HEK293T (cell line): ENCODE measurements around the gene CD79B.
"Not testable (repeated sequence)": the region's sequence is repeated elsewhere in the genome, so short reads cannot be mapped to it uniquely, and the experiment has no call there.

ENCODE experiments used
- CTCF ChIA-PET: fragments of 350-600 bp; formaldehyde crosslinking; extraction: SDS; loops from one replicate; lab custom pipeline; 2021; ENCODE audit warnings: antibody characterized with exemption, inconsistent platforms; lab: Yijun Ruan, JAX
- POLR2A ChIA-PET: fragments of 350-600 bp; formaldehyde crosslinking; extraction: SDS; loops from one replicate; lab custom pipeline; 2020; ENCODE audit warnings: antibody characterized with exemption, inconsistent platforms; lab: Yijun Ruan, JAX
- DNase-seq: peaks from one replicate; pipeline ENCODE4 v3.0.0; 2012; ENCODE audit warnings: mixed read lengths; ENCODE audit errors: extremely low spot score
- ARNT ChIP-seq: fragments of 450-650 bp; IDR thresholded peaks from 2 replicates; pipeline ENCODE4 v1.6.1; 2017; ENCODE audit warnings: mild to moderate bottlenecking
- BHLHE40 ChIP-seq: fragments of 450-650 bp; IDR thresholded peaks from 2 replicates; pipeline ENCODE4 v1.6.1; 2016; ENCODE audit warnings: mild to moderate bottlenecking, moderate library complexity, borderline replicate concordance
- CTBP1 ChIP-seq: fragments of 450-650 bp; IDR thresholded peaks from 2 replicates; pipeline ENCODE4 v1.6.1; 2016; ENCODE audit warnings: borderline replicate concordance
- ELF4 ChIP-seq: fragments of 450-650 bp; IDR thresholded peaks from 2 replicates; pipeline ENCODE4 v1.6.1; 2017; ENCODE audit warnings: antibody characterized with exemption
- FOXA1 ChIP-seq: fragments of 450-650 bp; IDR thresholded peaks from 2 replicates; pipeline ENCODE4 v1.6.1; 2016; ENCODE audit warnings: mild to moderate bottlenecking
- FOXK2 ChIP-seq: fragments of 450-650 bp; IDR thresholded peaks from 2 replicates; pipeline ENCODE4 v1.6.1; 2016; ENCODE audit warnings: mild to moderate bottlenecking
- FOXM1 ChIP-seq: fragments of 450-650 bp; IDR thresholded peaks from 2 replicates; pipeline ENCODE4 v1.6.1; 2017; ENCODE audit warnings: mild to moderate bottlenecking, borderline replicate concordance
- HDGF ChIP-seq: fragments of 450-650 bp; IDR thresholded peaks from 2 replicates; pipeline ENCODE4 v1.6.1; 2017; ENCODE audit warnings: antibody characterized with exemption, borderline replicate concordance
- L3MBTL2 ChIP-seq: fragments of 450-650 bp; conservative IDR thresholded peaks from 2 replicates; pipeline ENCODE4 v1.6.1; 2016; ENCODE audit warnings: mild to moderate bottlenecking
- LEF1 ChIP-seq: fragments of 450-650 bp; IDR thresholded peaks from 2 replicates; pipeline ENCODE4 v1.6.1; 2017; ENCODE audit warnings: mild to moderate bottlenecking, borderline replicate concordance
- NFRKB ChIP-seq: fragments of 450-650 bp; IDR thresholded peaks from 2 replicates; pipeline ENCODE4 v1.6.1; 2016; ENCODE audit warnings: mild to moderate bottlenecking, moderate library complexity
- PKNOX1 ChIP-seq: fragments of 450-650 bp; IDR thresholded peaks from 2 replicates; pipeline ENCODE4 v1.6.1; 2016
- SP1 ChIP-seq: fragments of 450-650 bp; IDR thresholded peaks from 2 replicates; pipeline ENCODE4 v1.6.1; 2017
- SUZ12 ChIP-seq: fragments of 450-650 bp; IDR thresholded peaks from 2 replicates; pipeline ENCODE4 v1.6.1; 2016; ENCODE audit warnings: mild to moderate bottlenecking
- TARDBP ChIP-seq: fragments of 450-650 bp; IDR thresholded peaks from 2 replicates; pipeline ENCODE4 v1.6.1; 2016
- ZNF384 ChIP-seq: fragments of 450-650 bp; IDR thresholded peaks from 2 replicates; pipeline ENCODE4 v1.6.1; 2016

CD79B gene

GRCh38 chr17:63928966-63929695, 3.0 kb downstream of the CD79B start:
- CTCF ChIA-PET = interaction anchor here (0.6 to 2.9 kb wide), 4 partner anchors 10 to 204 kb away, joined by 3 to 17 read pairs (median 7); partner anchors contain the start of gene GH1
- DNase-seq = no peak
- POLR2A ChIA-PET = no interaction called here
- TF ChIP-seq SP1 (no peak), CTBP1 (no peak), ARNT (no peak), TARDBP (no peak), BHLHE40 (no peak), PKNOX1 (no peak), SUZ12 (no peak), HDGF (no peak), L3MBTL2 (no peak), ZNF384 (no peak), ELF4 (no peak), FOXK2 (no peak), NFRKB (no peak), FOXM1 (no peak), LEF1 (no peak), FOXA1 (no peak)

GRCh38 chr17:63928172-63928666, 3.9 kb downstream of the CD79B start:
- no peak for DNase-seq
- CTCF ChIA-PET = interaction anchor here (0.6 to 2.9 kb wide), 2 partner anchors 9 to 50 kb away, joined by 3 to 17 read pairs; partner anchors contain the start of gene GH1
- POLR2A ChIA-PET = no interaction called here
- TF ChIP-seq FOXM1 = no peak
- TF ChIP-seq ARNT = no peak
- no peak for TF ChIP-seq ZNF384
- no peak for TF ChIP-seq TARDBP
- no peak for TF ChIP-seq SUZ12

- DNase-seq = no peak
- ChIA-PET CTCF (interaction anchor here (2.9 kb wide), 1 partner anchor 8 kb away, joined by 17 read pairs; the partner anchor contains the start of gene GH1), POLR2A (no interaction called here)
- TF ChIP-seq FOXK2 = no peak
- TF ChIP-seq LEF1 = no peak
- no peak for TF ChIP-seq SUZ12
- no peak for TF ChIP-seq ARNT
- no peak for TF ChIP-seq NFRKB
- no peak for TF ChIP-seq ELF4
Observed at GRCh38 chr17:63927464-63928171, 4.5 kb downstream of the CD79B start.

- CTCF ChIA-PET = no interaction called here
- POLR2A ChIA-PET = no interaction called here
- no peak for DNase-seq
Observed at GRCh38 chr17:63926164-63926563, 6.0 kb downstream of the CD79B start.

GRCh38 chr17:63925615-63926014, 6.5 kb downstream of the CD79B start:
- CTCF ChIA-PET = no interaction called here
- no peak for DNase-seq
- TF ChIP-seq FOXK2 (no peak), SP1 (no peak), HDGF (no peak), ARNT (no peak), PKNOX1 (no peak), ELF4 (no peak), L3MBTL2 (no peak), CTBP1 (no peak), TARDBP (no peak), NFRKB (no peak), FOXM1 (no peak), BHLHE40 (no peak), SUZ12 (no peak), ZNF384 (no peak), FOXA1 (no peak)
- POLR2A ChIA-PET = no interaction called here

More at GRCh38 chr17:63926164-63926563, 6.0 kb downstream of the CD79B start:
- no peak for TF ChIP-seq LEF1
- no peak for TF ChIP-seq FOXM1
- TF ChIP-seq CTBP1 = no peak
- TF ChIP-seq SUZ12 = no peak
- TF ChIP-seq SP1 = no peak
- TF ChIP-seq HDGF = no peak
- no peak for TF ChIP-seq ZNF384

GRCh38 chr17:63922402-63922801, 9.7 kb downstream of the CD79B start:
- CTCF ChIA-PET = interaction anchor here (0.6 kb wide), 2 partner anchors 25 to 30 kb away, joined by 3 read pairs; no protein-coding TSS in a partner anchor
- DNase-seq, POLR2A ChIA-PET: not testable (repeated sequence)

GRCh38 chr17:63920779-63921178, 11.4 kb downstream of the CD79B start:
- DNase-seq, POLR2A ChIA-PET: not testable (repeated sequence)
- CTCF ChIA-PET = interaction anchor here (1.0 to 3.5 kb wide), 3 partner anchors 26 to 105 kb away, joined by 3 to 27 read pairs (median 14); no protein-coding TSS in a partner anchor

- ChIA-PET CTCF (interaction anchor here (0.6 to 3.5 kb wide), 19 partner anchors 9 to 214 kb away, joined by 3 to 27 read pairs (median 7); partner anchors contain the start of gene CSHL1), POLR2A (interaction anchor here (1.2 kb wide), 1 partner anchor 106 kb away, joined by 5 read pairs; no protein-coding TSS in a partner anchor)
- DNase-seq = not testable (repeated sequence)
Observed at GRCh38 chr17:63920050-63920449, 12.1 kb downstream of the CD79B start.
